IMR-90 (cell line): ENCODE data around the gene CABP2.

Experiments used
- CEBPB ChIP-seq: IDR thresholded peaks from 2 replicates; pipeline ENCODE4 v1.6.1; 2012; ENCODE audit warnings: low read depth, low read length, improper control_type of control experiment
- CHD1 ChIP-seq: IDR thresholded peaks from 2 replicates; pipeline ENCODE4 v1.6.1; 2012; ENCODE audit warnings: low read depth, low read length, improper control_type of control experiment
- CTCF ChIP-seq: conservative IDR thresholded peaks from 2 replicates; pipeline ENCODE4 v1.5.1; 2012; ENCODE audit warnings: mild to moderate bottlenecking, low read depth, low read length, improper control_type of control experiment
- ELK1 ChIP-seq: fragments of 150-350 bp; IDR thresholded peaks from 2 replicates; pipeline ENCODE4 v1.6.1; 2016; ENCODE audit warnings: low read depth, mild to moderate bottlenecking, low read length, moderate library complexity, borderline replicate concordance
- MAFK ChIP-seq: IDR thresholded peaks from 2 replicates; pipeline ENCODE4 v1.6.1; 2012; ENCODE audit warnings: low read depth, low read length, improper control_type of control experiment
- MAZ ChIP-seq: IDR thresholded peaks from 2 replicates; pipeline ENCODE4 v1.6.1; 2012; ENCODE audit warnings: low read depth, mild to moderate bottlenecking, low read length, improper control_type of control experiment, moderate library complexity, borderline replicate concordance
- MXI1 ChIP-seq: IDR thresholded peaks from 2 replicates; pipeline ENCODE4 v1.6.1; 2012; ENCODE audit warnings: low read depth, mild to moderate bottlenecking, low read length, moderate library complexity, borderline replicate concordance
- NFE2L2 ChIP-seq: fragments of 150-350 bp; IDR thresholded peaks from 2 replicates; pipeline ENCODE4 v1.6.1; 2016; ENCODE audit warnings: low read depth, mild to moderate bottlenecking, low read length
- POLR2A ChIP-seq: IDR thresholded peaks from 2 replicates; pipeline ENCODE4 v1.6.1; 2012; ENCODE audit warnings: mild to moderate bottlenecking, low read depth, low read length
- RAD21 ChIP-seq: IDR thresholded peaks from 2 replicates; pipeline ENCODE4 v1.6.1; 2012; ENCODE audit warnings: low read length, improper control_type of control experiment
- RFX5 ChIP-seq: IDR thresholded peaks from 2 replicates; pipeline ENCODE4 v1.8.0; 2012; ENCODE audit warnings: low read depth, mild to moderate bottlenecking, low read length, moderate library complexity
- SMC3 ChIP-seq: fragments of 150-350 bp; IDR thresholded peaks from 2 replicates; pipeline ENCODE4 v1.6.1; 2016; ENCODE audit warnings: low read depth, mild to moderate bottlenecking, antibody characterized with exemption, low read length, moderate library complexity
- USF2 ChIP-seq: fragments of 150-350 bp; IDR thresholded peaks from 2 replicates; pipeline ENCODE4 v1.6.1; 2017; ENCODE audit warnings: mild to moderate bottlenecking, antibody characterized with exemption, low read length, low read depth

- no peak for TF ChIP-seq MAZ
- TF ChIP-seq MAFK = no peak
- no peak for TF ChIP-seq CTCF
- no peak for TF ChIP-seq POLR2A
- TF ChIP-seq RAD21 = no peak
- no peak for TF ChIP-seq SMC3
- no peak for TF ChIP-seq CEBPB
- no peak for TF ChIP-seq ELK1
- TF ChIP-seq CHD1 = no peak
- no peak for TF ChIP-seq NFE2L2
- no peak for TF ChIP-seq MXI1
- no peak for TF ChIP-seq RFX5
- TF ChIP-seq USF2 = no peak
Measured at GRCh38 chr11:67522844-67523555, at the start of gene CABP2.
